ENCODE data around the gene FLT3. TPM values are rescaled to one million over a fixed set of nuclear protein-coding genes. Genes with fewer than 3 reads are reported as not detected.

Gene FLT3
- total RNA-seq, 2 experiments from 2014 or later, result 0.09 to 0.12 TPM

- Mint-ChIP-seq H3K4me1 (peaks cover 24% of the 10 kb centered on the region), H3K27ac (no peak overlapping the region), H3K4me3 (no peak overlapping the region), H3K27me3 (peaks cover 75% of the 10 kb centered on the region), H3K36me3 (ENCODE audit: low read depth) (no peaks in the 10 kb centered on the region), H3K9me3 (ENCODE audit: low read depth) (no peaks in the 10 kb centered on the region)
- CTCF ChIA-PET, result interaction anchor here (0.6 to 2.1 kb wide), 5 partner anchors 11 to 143 kb away, joined by 3 to 8 read pairs (median 6); no protein-coding TSS in a partner anchor
- ATAC-seq (no peak), DNase-seq (no peak)
- intact Hi-C loops (cut with DNase I, micrococcal nuclease), result loop anchor here (2.0 kb wide), 2 partner anchors 15 to 47 kb away; no protein-coding TSS in a partner anchor
- POLR2A ChIA-PET, result no interaction called here
Observed at GRCh38 chr13:27969866-27970229, 130.5 kb downstream of the FLT3 start.

GRCh38 chr13:27969082-27969865 is 131.1 kb downstream of the FLT3 start, which contains the start of gene CDX2:
Gene CDX2, minus strand, starts transcription at chr13:27969315. Its CDS starts 309 bp downstream, at chr13:27969006.
- Mint-ChIP-seq H3K4me3 (no peak within 1 kb of the TSS), H3K36me3 (ENCODE audit: low read depth) (no peaks in the 10 kb centered on the region), H3K9me3 (ENCODE audit: low read depth) (no peaks in the 10 kb centered on the region), H3K27me3 (peaks cover 74% of the 10 kb centered on the region), H3K27ac (no peak within 1 kb of the TSS), H3K4me1 (peaks cover 24% of the 10 kb centered on the region)
- POLR2A ChIA-PET, result no interaction called here
- DNase-seq (no peak), ATAC-seq (no peak)
- CTCF ChIA-PET, result interaction anchor here (0.6 to 2.1 kb wide), 6 partner anchors 10 to 1745 kb away, joined by 3 to 8 read pairs (median 5); no protein-coding TSS in a partner anchor
- intact Hi-C loops (cut with DNase I, micrococcal nuclease), result no loop called here

- Mint-ChIP-seq H3K9me3 (ENCODE audit: low read depth) (no peaks in the 10 kb centered on the region), H3K27ac (no peak overlapping the region), H3K27me3 (peaks cover 73% of the 10 kb centered on the region), H3K4me3 (no peak overlapping the region), H3K4me1 (peaks cover 24% of the 10 kb centered on the region), H3K36me3 (ENCODE audit: low read depth) (no peaks in the 10 kb centered on the region)
- ChIA-PET POLR2A (no interaction called here), CTCF (interaction anchor here (0.6 to 2.1 kb wide), 4 partner anchors 10 to 1745 kb away, joined by 3 to 8 read pairs (median 4); no protein-coding TSS in a partner anchor)
- intact Hi-C loops (cut with DNase I, micrococcal nuclease), result loop anchor here in 1 of 2 experiments (1.0 kb wide), 2 partner anchors 42 to 48 kb away; no protein-coding TSS in a partner anchor
- peak; percentile 12 for ATAC-seq
- DNase-seq, result peak; percentile 38
Observed at GRCh38 chr13:27968316-27969081, 131.9 kb downstream of the FLT3 start.

GRCh38 chr13:27967736-27968315 is 132.6 kb downstream of the FLT3 start:
- intact Hi-C loops (cut with DNase I, micrococcal nuclease), result loop anchor here in 1 of 2 experiments (1.0 to 2.0 kb wide), 3 partner anchors 42 to 175 kb away; partner anchors contain the start of gene GSX1
- DNase-seq (no peak), ATAC-seq (no peak)
- peak overlapping the region; percentile 35 for H3K4me3 Mint-ChIP-seq
- H3K27me3 Mint-ChIP-seq, result peaks cover 72% of the 10 kb centered on the region
- no peak overlapping the region for H3K27ac Mint-ChIP-seq
- H3K4me1 Mint-ChIP-seq, result peaks cover 24% of the 10 kb centered on the region
- H3K36me3 Mint-ChIP-seq (ENCODE audit: low read depth), result no peaks in the 10 kb centered on the region
- no peaks in the 10 kb centered on the region for H3K9me3 Mint-ChIP-seq (ENCODE audit: low read depth)
- POLR2A ChIA-PET, result no interaction called here
- CTCF ChIA-PET, result interaction anchor here (0.6 to 1.1 kb wide), 2 partner anchors 14 to 46 kb away, joined by 4 to 5 read pairs; no protein-coding TSS in a partner anchor

GRCh38 chr13:27967203-27967735 is 133.1 kb downstream of the FLT3 start:
- no peak for ATAC-seq
- H3K9me3 Mint-ChIP-seq (ENCODE audit: low read depth), result no peaks in the 10 kb centered on the region
- no peak for DNase-seq
- ChIA-PET CTCF (interaction anchor here (0.6 to 1.1 kb wide), 2 partner anchors 13 to 45 kb away, joined by 4 to 5 read pairs; no protein-coding TSS in a partner anchor), POLR2A (no interaction called here)
- intact Hi-C loops (cut with DNase I, micrococcal nuclease), result loop anchor here in 1 of 2 experiments (2.0 kb wide), 1 partner anchor 174 kb away; the partner anchor contains the start of gene GSX1
- H3K27me3 Mint-ChIP-seq, result peaks cover 75% of the 10 kb centered on the region
- H3K27ac Mint-ChIP-seq, result no peak overlapping the region
- no peaks in the 10 kb centered on the region for H3K36me3 Mint-ChIP-seq (ENCODE audit: low read depth)
- peaks cover 24% of the 10 kb centered on the region for H3K4me1 Mint-ChIP-seq
- no peak overlapping the region for H3K4me3 Mint-ChIP-seq

- H3K36me3 Mint-ChIP-seq (ENCODE audit: low read depth), result no peaks in the 10 kb centered on the region
- DNase-seq, result no peak
Observed at GRCh38 chr13:27966641-27967202, 133.7 kb downstream of the FLT3 start.

GRCh38 chr13:27965740-27966640 is 134.4 kb downstream of the FLT3 start:
- CTCF ChIA-PET, result interaction anchor here (0.7 to 1.7 kb wide), 3 partner anchors 18 to 96 kb away, joined by 3 to 7 read pairs (median 3); no protein-coding TSS in a partner anchor
- H3K4me3 Mint-ChIP-seq, result no peak overlapping the region
- no peaks in the 10 kb centered on the region for H3K9me3 Mint-ChIP-seq (ENCODE audit: low read depth)

More at GRCh38 chr13:27966641-27967202, 133.7 kb downstream of the FLT3 start:
- Mint-ChIP-seq H3K4me1 (peaks cover 24% of the 10 kb centered on the region), H3K27me3 (peaks cover 77% of the 10 kb centered on the region), H3K4me3 (no peak overlapping the region), H3K9me3 (ENCODE audit: low read depth) (no peaks in the 10 kb centered on the region), H3K27ac (no peak overlapping the region)
- ChIA-PET POLR2A (no interaction called here), CTCF (interaction anchor here (1.1 kb wide), 1 partner anchor 13 kb away, joined by 5 read pairs; no protein-coding TSS in a partner anchor)
- intact Hi-C loops (cut with DNase I, micrococcal nuclease), result loop anchor here in 1 of 2 experiments (2.0 kb wide), 1 partner anchor 174 kb away; the partner anchor contains the start of gene GSX1
- ATAC-seq, result no peak

GRCh38 chr13:27965343-27965739 is 135.0 kb downstream of the FLT3 start:
- intact Hi-C loops (cut with DNase I, micrococcal nuclease), result no loop called here
- no peak for DNase-seq
- POLR2A ChIA-PET, result no interaction called here
- no peak overlapping the region for H3K27ac Mint-ChIP-seq
- ATAC-seq, result no peak
- H3K4me1 Mint-ChIP-seq, result peaks cover 26% of the 10 kb centered on the region
- H3K36me3 Mint-ChIP-seq (ENCODE audit: low read depth), result no peaks in the 10 kb centered on the region
- CTCF ChIA-PET, result interaction anchor here (0.6 to 1.7 kb wide), 6 partner anchors 11 to 765 kb away, joined by 3 to 7 read pairs (median 3); no protein-coding TSS in a partner anchor
- no peak overlapping the region for H3K4me3 Mint-ChIP-seq
- H3K27me3 Mint-ChIP-seq, result peaks cover 68% of the 10 kb centered on the region
- H3K9me3 Mint-ChIP-seq (ENCODE audit: low read depth), result no peaks in the 10 kb centered on the region

More at GRCh38 chr13:27965740-27966640, 134.4 kb downstream of the FLT3 start:
- Mint-ChIP-seq H3K36me3 (ENCODE audit: low read depth) (no peaks in the 10 kb centered on the region), H3K4me1 (peaks cover 26% of the 10 kb centered on the region), H3K27ac (no peak overlapping the region), H3K27me3 (peaks cover 73% of the 10 kb centered on the region)
- ATAC-seq (no peak), DNase-seq (no peak)
- intact Hi-C loops (cut with DNase I, micrococcal nuclease), result loop anchor here in 1 of 2 experiments (2.0 kb wide), 1 partner anchor 173 kb away; the partner anchor contains the start of gene GSX1
- POLR2A ChIA-PET, result interaction anchor here (0.6 kb wide), 1 partner anchor 968 kb away, joined by 4 read pairs; no protein-coding TSS in a partner anchor

- ChIA-PET CTCF (interaction anchor here (0.6 to 1.7 kb wide), 8 partner anchors 10 to 764 kb away, joined by 3 to 7 read pairs (median 3); no protein-coding TSS in a partner anchor), POLR2A (no interaction called here)
- DNase-seq (no peak), ATAC-seq (no peak)
- H3K4me3 Mint-ChIP-seq, result no peak overlapping the region
- H3K27ac Mint-ChIP-seq, result no peak overlapping the region
- H3K36me3 Mint-ChIP-seq (ENCODE audit: low read depth), result no peaks in the 10 kb centered on the region
- H3K9me3 Mint-ChIP-seq (ENCODE audit: low read depth), result no peaks in the 10 kb centered on the region
- H3K4me1 Mint-ChIP-seq, result peaks cover 30% of the 10 kb centered on the region
- intact Hi-C loops (cut with DNase I, micrococcal nuclease), result no loop called here
- H3K27me3 Mint-ChIP-seq, result peaks cover 68% of the 10 kb centered on the region
Observed at GRCh38 chr13:27964741-27965323, 135.5 kb downstream of the FLT3 start.
